Measurements from ENCODE around the gene JAG1. TPM values are rescaled to one million over a fixed set of nuclear protein-coding genes. Genes with fewer than 3 reads are reported as not detected.

Gene JAG1
- total and polyA plus RNA-seq, 8 donors, result 31.2 to 70.8 (median 57.8) TPM

DNA sequence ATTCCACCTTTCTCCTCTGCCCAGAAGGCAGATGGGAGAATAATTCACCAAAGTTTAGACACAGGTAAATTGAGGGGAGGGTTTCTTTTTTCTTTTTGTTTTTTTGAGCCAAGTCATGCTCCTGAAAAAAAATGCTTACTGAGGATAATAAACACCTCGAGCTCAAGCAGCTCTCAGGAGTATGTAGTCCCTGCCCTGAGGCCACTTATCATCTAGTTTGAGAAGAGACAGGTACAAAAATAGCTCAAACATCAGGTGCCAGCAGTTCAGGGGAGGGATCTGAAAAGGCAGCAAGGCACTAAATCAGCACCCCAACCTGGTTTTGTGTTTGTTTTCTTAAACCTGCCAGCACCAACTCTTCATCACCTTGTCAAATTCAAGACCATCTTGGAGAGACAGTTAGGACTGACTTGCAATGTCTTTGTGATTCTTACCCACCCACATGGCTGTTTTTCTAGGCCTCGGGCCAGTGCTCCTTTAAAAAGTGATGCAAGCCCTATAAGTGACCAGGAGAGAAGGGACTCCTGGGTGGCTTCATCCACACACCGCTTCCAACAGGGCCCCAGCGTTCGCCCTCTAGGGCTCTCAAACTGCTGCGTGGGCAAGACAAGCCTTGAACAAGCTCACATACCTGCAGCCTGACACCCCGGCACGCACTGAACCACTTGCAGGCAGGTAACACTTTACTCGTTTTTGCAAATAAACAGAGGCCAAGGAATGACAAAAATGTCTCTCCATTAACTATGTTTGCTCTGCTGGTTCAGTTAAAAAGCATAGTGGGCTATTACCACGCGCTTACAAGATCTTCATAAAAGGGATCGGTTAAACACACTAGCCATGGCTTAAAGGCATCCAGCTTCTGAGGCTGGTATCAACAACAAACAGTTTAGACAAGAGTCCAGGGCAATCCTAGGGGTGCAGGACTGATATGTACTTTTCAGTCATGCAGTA is 13.9 kb downstream of the JAG1 start:
- DNase-seq (peak in 2 of 4 donors; percentile 73 to 85), ATAC-seq (peak; percentile 93)
- Histone ChIP-seq H3K4me3 (no peak overlapping the region), H3K4me1 (peaks cover 5 to 29% of the 10 kb centered on the region in 2 donors), H3K27me3 (no peaks in the 10 kb centered on the region), H3K36me3 (peaks cover 0 to 76% of the 10 kb centered on the region in 2 donors), H3K9me3 (no peaks in the 10 kb centered on the region), H3K27ac (peak overlapping the region; percentile 29 to 45)
- TF ChIP-seq, protein P1, sequence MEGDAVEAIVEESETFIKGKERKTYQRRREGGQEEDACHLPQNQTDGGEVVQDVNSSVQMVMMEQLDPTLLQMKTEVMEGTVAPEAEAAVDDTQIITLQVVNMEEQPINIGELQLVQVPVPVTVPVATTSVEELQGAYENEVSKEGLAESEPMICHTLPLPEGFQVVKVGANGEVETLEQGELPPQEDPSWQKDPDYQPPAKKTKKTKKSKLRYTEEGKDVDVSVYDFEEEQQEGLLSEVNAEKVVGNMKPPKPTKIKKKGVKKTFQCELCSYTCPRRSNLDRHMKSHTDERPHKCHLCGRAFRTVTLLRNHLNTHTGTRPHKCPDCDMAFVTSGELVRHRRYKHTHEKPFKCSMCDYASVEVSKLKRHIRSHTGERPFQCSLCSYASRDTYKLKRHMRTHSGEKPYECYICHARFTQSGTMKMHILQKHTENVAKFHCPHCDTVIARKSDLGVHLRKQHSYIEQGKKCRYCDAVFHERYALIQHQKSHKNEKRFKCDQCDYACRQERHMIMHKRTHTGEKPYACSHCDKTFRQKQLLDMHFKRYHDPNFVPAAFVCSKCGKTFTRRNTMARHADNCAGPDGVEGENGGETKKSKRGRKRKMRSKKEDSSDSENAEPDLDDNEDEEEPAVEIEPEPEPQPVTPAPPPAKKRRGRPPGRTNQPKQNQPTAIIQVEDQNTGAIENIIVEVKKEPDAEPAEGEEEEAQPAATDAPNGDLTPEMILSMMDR (IDR thresholded peaks at IDR 0.05), result no peak
- intact Hi-C loops (cut with DNase I), result loop anchor here in 1 of 2 donors (10.0 kb wide), 1 partner anchor 105 kb away; no protein-coding TSS in a partner anchor

- ATAC-seq (no peak), DNase-seq (no peak)
- intact Hi-C loops (cut with DNase I), result loop anchor here in 1 of 2 donors (10.0 kb wide), 1 partner anchor 104 kb away; no protein-coding TSS in a partner anchor
- Histone ChIP-seq H3K9me3 (no peaks in the 10 kb centered on the region), H3K4me1 (peaks cover 3 to 31% of the 10 kb centered on the region in 2 donors), H3K4me3 (no peak overlapping the region), H3K36me3 (peaks cover 0 to 76% of the 10 kb centered on the region in 2 donors), H3K27ac (peak overlapping the region in 1 of 2 donors; percentile 16), H3K27me3 (no peaks in the 10 kb centered on the region)
- TF ChIP-seq, protein P1 (IDR thresholded peaks at IDR 0.05), result no peak
Observed at GRCh38 chr20:10658876-10659632, 14.7 kb downstream of the JAG1 start.

- no peak for ATAC-seq
- no peak for DNase-seq
- Histone ChIP-seq H3K9me3 (no peaks in the 10 kb centered on the region), H3K4me3 (no peak overlapping the region), H3K36me3 (peaks cover 0 to 68% of the 10 kb centered on the region in 2 donors), H3K27ac (no peak overlapping the region), H3K4me1 (peaks cover 9 to 40% of the 10 kb centered on the region in 2 donors), H3K27me3 (no peaks in the 10 kb centered on the region)
- intact Hi-C loops (cut with DNase I), result loop anchor here in 1 of 2 donors (10.0 kb wide), 1 partner anchor 103 kb away; no protein-coding TSS in a partner anchor
- TF ChIP-seq, protein P1 (IDR thresholded peaks at IDR 0.05), result no peak
Observed at GRCh38 chr20:10658051-10658823, 15.6 kb downstream of the JAG1 start.

DNA sequence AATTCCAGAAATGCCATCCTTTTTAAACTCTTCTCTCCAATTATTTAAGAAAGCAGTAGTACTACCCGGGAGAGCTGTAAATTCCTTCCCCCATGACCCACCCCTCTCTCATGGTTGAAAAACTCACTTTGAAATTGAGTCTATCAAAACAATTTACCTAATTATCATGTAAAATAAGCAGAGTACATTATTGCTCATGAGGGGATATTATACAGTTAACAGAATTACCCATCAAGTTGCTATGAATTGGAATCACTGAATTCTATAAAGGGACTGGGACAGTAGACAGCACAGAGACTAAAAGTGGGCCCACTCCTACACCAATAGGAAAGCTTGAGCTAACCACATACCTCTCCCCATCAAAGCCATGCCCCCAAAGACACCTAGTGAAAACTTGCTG is 16.3 kb downstream of the JAG1 start:
- Histone ChIP-seq H3K4me3 (no peak overlapping the region), H3K27me3 (no peaks in the 10 kb centered on the region), H3K4me1 (peaks cover 15 to 47% of the 10 kb centered on the region in 2 donors), H3K36me3 (peaks cover 0 to 68% of the 10 kb centered on the region in 2 donors), H3K27ac (no peak overlapping the region), H3K9me3 (no peaks in the 10 kb centered on the region)
- DNase-seq (no peak), ATAC-seq (no peak)
- TF ChIP-seq, protein P1 (IDR thresholded peaks at IDR 0.05), result no peak
- intact Hi-C loops (cut with DNase I), result loop anchor here in 1 of 2 donors (10.0 kb wide), 1 partner anchor 103 kb away; no protein-coding TSS in a partner anchor
